T-cell (primary cell): ENCODE data around the gene RNASE9. TPM values are rescaled to one million over a fixed set of nuclear protein-coding genes. Genes with fewer than 3 reads are reported as not detected.

Experiments
- ATAC-seq, 4 experiments: fragments of 200-7000 bp in 3 of 4; fragments of 150-1000 bp in 1 of 4; cut with Tn5 transposase; replicated peaks in 1 of 4; 1 replicate in 3 of 4; 2 replicates in 1 of 4; pipeline ENCODE4 v1.10.0; 2021; ENCODE audit warnings: moderate library complexity in 3 of 4, mild to moderate bottlenecking in 2 of 4, moderate number of reproducible peaks in 1 of 4
- CTCF ChIA-PET, 2 donors: fragments of 300-600 bp; sonication (Branson Sonifier 250); formaldehyde crosslinking; loops; one replicate each; lab custom pipeline; 2022; ENCODE audit warnings: antibody characterized with exemption in 2 of 2; lab: Charles Lee
- POLR2A ChIA-PET, 2 donors: fragments of 300-600 bp; sonication (Branson Sonifier 250); formaldehyde crosslinking; loops; one replicate each; lab custom pipeline; 2022; ENCODE audit warnings: antibody characterized with exemption in 2 of 2; lab: Charles Lee
- DNase-seq, 35 experiments: peaks; one replicate each; pipeline versions ENCODE4 v3.0.0 to v3.0.0-alpha.2; 2013 to 2023
- H3K27ac ChIP-seq: one replicate; pipeline ENCODE4 v1.5.1; 2013; ENCODE audit warnings: low read length
- H3K27me3 ChIP-seq, 2 experiments: replicated peaks in 1 of 2; 1 replicate in 1 of 2; 2 replicates in 1 of 2; pipeline versions ENCODE4 v1.6.1 to v1.7.0; 2013; ENCODE audit warnings: low read length in 1 of 2, mixed read lengths in 1 of 2; ENCODE audit not compliant: control insufficient read depth in 2 of 2, insufficient read depth in 2 of 2; ENCODE audit errors: extremely low read depth in 1 of 2
- H3K36me3 ChIP-seq, 2 donors: 1 replicate in 1 of 2; 2 replicates in 1 of 2; pipeline versions ENCODE4 v1.6.1 to v1.7.0; 2013; ENCODE audit warnings: low read length in 1 of 2; ENCODE audit not compliant: control insufficient read depth in 2 of 2, insufficient read depth in 1 of 2; ENCODE audit errors: extremely low read depth in 1 of 2
- H3K4me1 ChIP-seq, 2 experiments: 1 replicate in 1 of 2; 2 replicates in 1 of 2; pipeline versions ENCODE4 v1.6.1 to v1.7.0; 2013; ENCODE audit warnings: low read length in 2 of 2, mixed read lengths in 1 of 2; ENCODE audit not compliant: insufficient read depth in 2 of 2, control insufficient read depth in 1 of 2; ENCODE audit errors: extremely low read depth in 1 of 2
- H3K4me3 ChIP-seq, 2 donors: 1 replicate in 1 of 2; 2 replicates in 1 of 2; pipeline versions ENCODE4 v1.5.1 to v1.7.0; 2013; ENCODE audit warnings: mild to moderate bottlenecking in 2 of 2, low read length in 1 of 2, moderate library complexity in 1 of 2; ENCODE audit not compliant: control insufficient read depth in 1 of 2; ENCODE audit errors: extremely low read depth in 1 of 2
- H3K9me3 ChIP-seq: 2 replicates; pipeline ENCODE4 v1.7.0; 2013
- H3K27ac Mint-ChIP-seq, 2 donors: one replicate each; pipeline ENCODE4 v1.8.0; 2020 to 2021; ENCODE audit warnings: mild to moderate bottlenecking in 2 of 2, mixed read lengths in 2 of 2
- H3K27me3 Mint-ChIP-seq, 2 donors: one replicate each; pipeline ENCODE4 v1.8.0; 2021 to 2022; ENCODE audit warnings: mixed read lengths in 2 of 2
- H3K36me3 Mint-ChIP-seq: one replicate; pipeline ENCODE4 v1.8.0; 2021; ENCODE audit warnings: mixed read lengths
- H3K4me1 Mint-ChIP-seq, 3 donors: one replicate each; pipeline ENCODE4 v1.8.0; 2020 to 2022; ENCODE audit warnings: mixed read lengths in 3 of 3, mild to moderate bottlenecking in 1 of 3
- H3K4me3 Mint-ChIP-seq, 3 donors: one replicate each; pipeline ENCODE4 v1.8.0; 2020 to 2022; ENCODE audit warnings: mild to moderate bottlenecking in 3 of 3, mixed read lengths in 3 of 3, moderate library complexity in 3 of 3
- H3K9me3 Mint-ChIP-seq, 3 donors: one replicate each; pipeline ENCODE4 v1.8.0; 2020 to 2022; ENCODE audit warnings: mixed read lengths in 3 of 3
- WGBS: methylation state at CpG from one replicate; pipeline ENCODE4 v1.1.5; 2013; ENCODE audit warnings: missing lambda C conversion rate; ENCODE audit not compliant: insufficient coverage; 5-methylcytosine and 5-hydroxymethylcytosine counted together
- total RNA-seq, 35 experiments: library from RNA in 6 of 35; stranded (reverse) in 6 of 35; fragments of 120-200 nt in 1 of 35; gene quantifications; one replicate each; pipeline versions ENCODE4 v1.2.1 to v1.2.4 and lab custom pipeline; 2013 to 2026

Gene RNASE9
- total RNA-seq, 5 donors from 2014 or later (not counting 1 experiment from before 2014, with no cell fraction given): not detected

- DNase-seq: no peak
- H3K36me3 Mint-ChIP-seq: no peaks in the 10 kb centered on the region
- no peak overlapping the region for H3K4me3 ChIP-seq
- ChIA-PET POLR2A (no interaction called here), CTCF (interaction anchor here (0.6 to 5.1 kb wide), 4 partner anchors 13 to 280 kb away, joined by 5 to 69 read pairs (median 24); no protein-coding TSS in a partner anchor)
- H3K9me3 ChIP-seq: no peaks in the 10 kb centered on the region
- H3K36me3 ChIP-seq: no peaks in the 10 kb centered on the region
- ATAC-seq: no peak
- H3K4me1 ChIP-seq: peaks cover 10 to 15% of the 10 kb centered on the region in 2 experiments
- no peaks in the 10 kb centered on the region for H3K27me3 ChIP-seq
- H3K27ac ChIP-seq: no peak overlapping the region
- no peaks in the 10 kb centered on the region for H3K9me3 Mint-ChIP-seq
- no CpG with 5 or more reads among the region's 2 CpGs for WGBS
- H3K27me3 Mint-ChIP-seq: no peaks in the 10 kb centered on the region
- no peak overlapping the region for H3K4me3 Mint-ChIP-seq
- peaks cover 0 to 1% (median 0%) of the 10 kb centered on the region in 3 donors for H3K4me1 Mint-ChIP-seq
- H3K27ac Mint-ChIP-seq: no peak overlapping the region
Observed at GRCh38 chr14:20606902-20607242, 46.0 kb upstream of the RNASE9 start.

- Histone ChIP-seq H3K4me1 (peaks cover 10 to 13% of the 10 kb centered on the region in 2 experiments), H3K4me3 (no peak overlapping the region), H3K9me3 (no peaks in the 10 kb centered on the region), H3K27me3 (no peaks in the 10 kb centered on the region), H3K36me3 (no peaks in the 10 kb centered on the region), H3K27ac (no peak overlapping the region)
- no peak overlapping the region for H3K4me3 Mint-ChIP-seq
- no peaks in the 10 kb centered on the region for H3K27me3 Mint-ChIP-seq
- H3K4me1 Mint-ChIP-seq: peaks cover 0 to 1% (median 0%) of the 10 kb centered on the region in 3 donors
- CTCF ChIA-PET: interaction anchor here (0.6 to 5.1 kb wide), 5 partner anchors 14 to 280 kb away, joined by 3 to 69 read pairs (median 6); no protein-coding TSS in a partner anchor
- ATAC-seq (no peak), DNase-seq (no peak)
- no peaks in the 10 kb centered on the region for H3K9me3 Mint-ChIP-seq
- WGBS: 57% methylated on average over 7 of the region's 8 CpGs
- H3K27ac Mint-ChIP-seq: no peak overlapping the region
- POLR2A ChIA-PET: no interaction called here
- H3K36me3 Mint-ChIP-seq: no peaks in the 10 kb centered on the region
Observed at GRCh38 chr14:20606190-20606901, 45.5 kb upstream of the RNASE9 start.

- ChIA-PET POLR2A (no interaction called here), CTCF (no interaction called here)
- H3K27me3 ChIP-seq: peaks cover 0 to 3% of the 10 kb centered on the region in 2 experiments
- Mint-ChIP-seq H3K4me1 (peaks cover 0 to 1% (median 0%) of the 10 kb centered on the region in 3 donors), H3K9me3 (no peaks in the 10 kb centered on the region), H3K36me3 (no peaks in the 10 kb centered on the region), H3K4me3 (no peak overlapping the region), H3K27ac (no peak overlapping the region), H3K27me3 (no peaks in the 10 kb centered on the region)
- no peaks in the 10 kb centered on the region for H3K9me3 ChIP-seq
- no peak for DNase-seq
- H3K4me1 ChIP-seq: no peaks in the 10 kb centered on the region
- H3K4me3 ChIP-seq: no peak overlapping the region
- no peak overlapping the region for H3K27ac ChIP-seq
- ATAC-seq: no peak
- 89% methylated on average over 13 of the region's 13 CpGs for WGBS
- H3K36me3 ChIP-seq: no peaks in the 10 kb centered on the region
Observed at GRCh38 chr14:20603813-20604690, 43.2 kb upstream of the RNASE9 start.

- Histone ChIP-seq H3K36me3 (no peaks in the 10 kb centered on the region), H3K27ac (no peak overlapping the region), H3K4me1 (no peaks in the 10 kb centered on the region), H3K4me3 (no peak overlapping the region), H3K9me3 (no peaks in the 10 kb centered on the region), H3K27me3 (peaks cover 0 to 5% of the 10 kb centered on the region in 2 experiments)
- H3K4me3 Mint-ChIP-seq: no peak overlapping the region
- H3K27ac Mint-ChIP-seq: no peak overlapping the region
- no peak for ATAC-seq
- no peaks in the 10 kb centered on the region for H3K4me1 Mint-ChIP-seq
- no peaks in the 10 kb centered on the region for H3K9me3 Mint-ChIP-seq
- no peaks in the 10 kb centered on the region for H3K36me3 Mint-ChIP-seq
- H3K27me3 Mint-ChIP-seq: no peaks in the 10 kb centered on the region
- DNase-seq: no peak
- ChIA-PET CTCF (no interaction called here), POLR2A (no interaction called here)
- 84% methylated on average over 9 of the region's 9 CpGs for WGBS
Observed at GRCh38 chr14:20602583-20602982, 41.7 kb upstream of the RNASE9 start.

GRCh38 chr14:20601522-20601921, 40.7 kb upstream of the RNASE9 start:
- Histone ChIP-seq H3K4me1 (no peaks in the 10 kb centered on the region), H3K36me3 (no peaks in the 10 kb centered on the region), H3K4me3 (no peak overlapping the region), H3K27me3 (peaks cover 0 to 6% of the 10 kb centered on the region in 2 experiments), H3K27ac (no peak overlapping the region), H3K9me3 (no peaks in the 10 kb centered on the region)
- Mint-ChIP-seq H3K27ac (no peak overlapping the region), H3K36me3 (no peaks in the 10 kb centered on the region), H3K27me3 (no peaks in the 10 kb centered on the region), H3K4me3 (no peak overlapping the region), H3K4me1 (no peaks in the 10 kb centered on the region), H3K9me3 (no peaks in the 10 kb centered on the region)
- ATAC-seq (no peak), DNase-seq (no peak)
- ChIA-PET CTCF (interaction anchor here in 1 of 2 donors (0.6 to 0.7 kb wide), 2 partner anchors 95 to 274 kb away, joined by 3 read pairs; no protein-coding TSS in a partner anchor), POLR2A (no interaction called here)
- 87% methylated on average over 12 of the region's 12 CpGs for WGBS

- H3K36me3 ChIP-seq: no peaks in the 10 kb centered on the region
- no peaks in the 10 kb centered on the region for H3K4me1 ChIP-seq
- H3K4me3 Mint-ChIP-seq: no peak overlapping the region
- ChIA-PET POLR2A (no interaction called here), CTCF (interaction anchor here in 1 of 2 donors (0.6 kb wide), 1 partner anchor 112 kb away, joined by 4 read pairs; no protein-coding TSS in a partner anchor)
- H3K4me1 Mint-ChIP-seq: peaks cover 4 to 9% (median 5%) of the 10 kb centered on the region in 3 donors
- H3K36me3 Mint-ChIP-seq: no peaks in the 10 kb centered on the region
- H3K27me3 ChIP-seq: peaks cover 0 to 6% of the 10 kb centered on the region in 2 experiments
- no peak overlapping the region for H3K27ac Mint-ChIP-seq
- no peaks in the 10 kb centered on the region for H3K9me3 ChIP-seq
- H3K27ac ChIP-seq: no peak overlapping the region
- DNase-seq (no peak), ATAC-seq (no peak)
- H3K9me3 Mint-ChIP-seq: no peaks in the 10 kb centered on the region
- no peak overlapping the region for H3K4me3 ChIP-seq
- peaks cover 0 to 6% of the 10 kb centered on the region in 2 donors for H3K27me3 Mint-ChIP-seq
- 86% methylated on average over 1 of the region's 1 CpG for WGBS
Observed at GRCh38 chr14:20597108-20597507, 36.3 kb upstream of the RNASE9 start.
